ENCODE measurements around the gene R3HDM4.

R3HDM4 gene

GRCh38 chr19:937259-937694 lies 24.3 kb upstream of the R3HDM4 start:
- Histone ChIP-seq H3K4me3 (ENCODE audit: low read depth, low read length, poor library complexity, severe bottlenecking) (no peak overlapping the region), H3K9ac (ENCODE audit: low read length) (no peak overlapping the region), H3K27me3 (ENCODE audit: insufficient read depth, low read length) (peaks cover 29% of the 10 kb centered on the region; the same call in 1 of the 2 replicates), H4K20me1 (ENCODE audit: insufficient read depth, low read length) (no peaks in the 10 kb centered on the region), H3K36me3 (ENCODE audit: insufficient read depth, low read length) (no peaks in the 10 kb centered on the region), H3K27ac (ENCODE audit: low read depth, low read length, poor library complexity, severe bottlenecking) (no peak overlapping the region), H2AFZ (ENCODE audit: low read length) (no peak overlapping the region), H3K4me2 (ENCODE audit: low read length) (no peak overlapping the region), H3K9me3 (ENCODE audit: low read length) (0 out of 2 replicates have a peak, but pooled peaks cover 2% of the 10 kb centered on the region), H3K9me2 (ENCODE audit: low read depth, low read length) (no peaks in the 10 kb centered on the region), H3F3A (ENCODE audit: insufficient read depth, low read length) (no peaks in the 10 kb centered on the region), H3K79me2 (ENCODE audit: insufficient read depth, low read length) (no peaks in the 10 kb centered on the region), H3K4me1 (ENCODE audit: insufficient read depth, low read length, severe bottlenecking) (no peaks in the 10 kb centered on the region)
- no peak for TF ChIP-seq EZH2 (IDR thresholded peaks at IDR 0.05; ENCODE audit: borderline replicate concordance, low read length)
- no peak for TF ChIP-seq CTCF (IDR thresholded peaks at IDR 0.05; ENCODE audit: low read length)

- Histone ChIP-seq H3K9ac (ENCODE audit: low read length) (no peak overlapping the region), H3F3A (ENCODE audit: insufficient read depth, low read length) (no peaks in the 10 kb centered on the region), H3K27ac (ENCODE audit: low read depth, low read length, poor library complexity, severe bottlenecking) (no peak overlapping the region), H3K9me3 (ENCODE audit: low read length) (0 out of 2 replicates have a peak, but pooled peaks cover 2% of the 10 kb centered on the region), H3K36me3 (ENCODE audit: insufficient read depth, low read length) (no peaks in the 10 kb centered on the region), H3K79me2 (ENCODE audit: insufficient read depth, low read length) (no peaks in the 10 kb centered on the region), H3K9me2 (ENCODE audit: low read depth, low read length) (no peaks in the 10 kb centered on the region), H3K4me3 (ENCODE audit: low read depth, low read length, poor library complexity, severe bottlenecking) (no peak overlapping the region), H4K20me1 (ENCODE audit: insufficient read depth, low read length) (no peaks in the 10 kb centered on the region), H3K4me1 (ENCODE audit: insufficient read depth, low read length, severe bottlenecking) (no peaks in the 10 kb centered on the region), H3K27me3 (ENCODE audit: insufficient read depth, low read length) (peaks cover 29% of the 10 kb centered on the region; the same call in 1 of the 2 replicates), H2AFZ (ENCODE audit: low read length) (no peak overlapping the region), H3K4me2 (ENCODE audit: low read length) (no peak overlapping the region)
- TF ChIP-seq EZH2 (IDR thresholded peaks at IDR 0.05; ENCODE audit: borderline replicate concordance, low read length) (no peak), CTCF (IDR thresholded peaks at IDR 0.05; ENCODE audit: low read length) (no peak)
These were observed 23.1 kb upstream of the R3HDM4 start for GRCh38 chr19:936175-936546.

GRCh38 chr19:934865-935479 lies 22.0 kb upstream of the R3HDM4 start:
- Histone ChIP-seq H3K9me3 (ENCODE audit: low read length) (0 out of 2 replicates have a peak, but pooled peaks cover 2% of the 10 kb centered on the region), H3K9me2 (ENCODE audit: low read depth, low read length) (no peaks in the 10 kb centered on the region), H3K79me2 (ENCODE audit: insufficient read depth, low read length) (no peaks in the 10 kb centered on the region), H3K27ac (ENCODE audit: low read depth, low read length, poor library complexity, severe bottlenecking) (no peak overlapping the region), H3K4me1 (ENCODE audit: insufficient read depth, low read length, severe bottlenecking) (no peaks in the 10 kb centered on the region), H3F3A (ENCODE audit: insufficient read depth, low read length) (no peaks in the 10 kb centered on the region), H3K9ac (ENCODE audit: low read length) (no peak overlapping the region), H3K36me3 (ENCODE audit: insufficient read depth, low read length) (no peaks in the 10 kb centered on the region), H3K27me3 (ENCODE audit: insufficient read depth, low read length) (peaks cover 25% of the 10 kb centered on the region; the same call in 1 of the 2 replicates), H4K20me1 (ENCODE audit: insufficient read depth, low read length) (no peaks in the 10 kb centered on the region), H3K4me3 (ENCODE audit: low read depth, low read length, poor library complexity, severe bottlenecking) (no peak overlapping the region), H2AFZ (ENCODE audit: low read length) (no peak overlapping the region), H3K4me2 (ENCODE audit: low read length) (no peak overlapping the region)
- TF ChIP-seq CTCF (IDR thresholded peaks at IDR 0.05; ENCODE audit: low read length), result no peak
- TF ChIP-seq EZH2 (IDR thresholded peaks at IDR 0.05; ENCODE audit: borderline replicate concordance, low read length), result no peak

All from OCI-LY1 (cell line).